Middle frontal gyrus (tissue), 1 donor: Measurements from ENCODE around the gene ADPRHL1.
"Not testable (repeated sequence)": the region's sequence is repeated elsewhere in the genome, so short reads cannot be mapped to it uniquely, and the experiment has no call there.

Source experiments
- DNase-seq: peaks from one replicate; pipeline ENCODE4 v3.0.0-alpha.2; 2015; ENCODE audit warnings: low spot score; ENCODE audit errors: extremely low spot score

Gene ADPRHL1

GRCh38 chr13:113456116-113456702, 2.9 kb upstream of the ADPRHL1 start:
- DNase-seq: no peak

GRCh38 chr13:113455384-113455783, 2.1 kb upstream of the ADPRHL1 start:
- no peak for DNase-seq

GRCh38 chr13:113454936-113455335, 1.6 kb upstream of the ADPRHL1 start:
- no peak for DNase-seq

GRCh38 chr13:113452466-113452865, 822 bp downstream of the ADPRHL1 start:
- no peak for DNase-seq

- no peak for DNase-seq
Observed at GRCh38 chr13:113451951-113452421, 1.3 kb downstream of the ADPRHL1 start.

- DNase-seq: not testable (repeated sequence)
Observed at GRCh38 chr13:113450861-113451620, 2.2 kb downstream of the ADPRHL1 start.

- DNase-seq: not testable (repeated sequence)
Observed at GRCh38 chr13:113450348-113450744, 2.9 kb downstream of the ADPRHL1 start.

- no peak for DNase-seq
Observed at GRCh38 chr13:113449693-113450347, 3.5 kb downstream of the ADPRHL1 start.

GRCh38 chr13:113448885-113449692, 4.2 kb downstream of the ADPRHL1 start:
- DNase-seq: no peak

GRCh38 chr13:113448545-113448884, 4.8 kb downstream of the ADPRHL1 start:
- DNase-seq: no peak

- no peak for DNase-seq
Observed at GRCh38 chr13:113447596-113447995, 5.7 kb downstream of the ADPRHL1 start.

GRCh38 chr13:113446488-113446854, 6.8 kb downstream of the ADPRHL1 start:
- DNase-seq: no peak

- DNase-seq: no peak
Observed at GRCh38 chr13:113445791-113446487, 7.3 kb downstream of the ADPRHL1 start.

- no peak for DNase-seq
Observed at GRCh38 chr13:113443991-113444390, 9.3 kb downstream of the ADPRHL1 start.

- no peak for DNase-seq
Observed at GRCh38 chr13:113442985-113443362, 10.3 kb downstream of the ADPRHL1 start.

- no peak for DNase-seq
Observed at GRCh38 chr13:113442354-113442984, 10.8 kb downstream of the ADPRHL1 start.

GRCh38 chr13:113441661-113442060, 11.6 kb downstream of the ADPRHL1 start:
- DNase-seq: no peak

GRCh38 chr13:113437408-113438010, 15.8 kb downstream of the ADPRHL1 start:
- DNase-seq: no peak

- DNase-seq: not testable (repeated sequence)
Observed at GRCh38 chr13:113436866-113437265, 16.4 kb downstream of the ADPRHL1 start.

GRCh38 chr13:113435907-113436306, 17.4 kb downstream of the ADPRHL1 start:
- DNase-seq: not testable (repeated sequence)
